Fibroblast of lung (primary cell): ENCODE measurements around the gene LIF.

Source experiments
- EZH2 ChIP-seq: IDR thresholded peaks from 2 replicates; pipeline ENCODE4 v1.5.1; 2012; ENCODE audit warnings: low read length, control low read depth, mild to moderate bottlenecking; ENCODE audit errors: missing control alignments
- TF ChIP-seq, protein P1 (sequence below), 2 donors: IDR thresholded peaks in 1 of 2; conservative IDR thresholded peaks in 1 of 2; 1 replicate in 1 of 2; 2 replicates in 1 of 2; pipeline ENCODE4 v1.5.1; 2011 to 2012; ENCODE audit warnings: low read length in 2 of 2, control low read depth in 1 of 2, inconsistent platforms in 1 of 2, low read depth in 1 of 2, mild to moderate bottlenecking in 1 of 2

DNA sequence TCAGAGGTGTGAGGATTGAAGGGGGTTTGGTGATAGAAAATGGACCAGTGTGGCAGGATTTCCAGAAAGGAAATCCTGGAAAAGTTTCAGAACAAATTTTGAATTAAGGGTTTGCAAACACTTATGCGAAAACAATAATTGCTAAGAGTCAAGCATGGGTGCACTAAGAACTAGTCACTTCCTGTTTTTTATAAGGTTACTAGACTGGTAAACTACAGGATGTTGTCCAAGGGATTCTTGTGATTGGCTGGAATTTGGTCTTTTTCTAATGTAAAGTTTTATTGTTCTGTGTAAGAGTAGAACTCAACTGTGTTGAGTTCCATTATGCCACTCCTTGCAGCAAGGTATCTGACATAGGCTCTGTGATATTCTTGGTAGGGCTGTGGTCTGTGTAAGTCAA lies 54.1 kb downstream of the LIF start:
- TF ChIP-seq, protein P1, sequence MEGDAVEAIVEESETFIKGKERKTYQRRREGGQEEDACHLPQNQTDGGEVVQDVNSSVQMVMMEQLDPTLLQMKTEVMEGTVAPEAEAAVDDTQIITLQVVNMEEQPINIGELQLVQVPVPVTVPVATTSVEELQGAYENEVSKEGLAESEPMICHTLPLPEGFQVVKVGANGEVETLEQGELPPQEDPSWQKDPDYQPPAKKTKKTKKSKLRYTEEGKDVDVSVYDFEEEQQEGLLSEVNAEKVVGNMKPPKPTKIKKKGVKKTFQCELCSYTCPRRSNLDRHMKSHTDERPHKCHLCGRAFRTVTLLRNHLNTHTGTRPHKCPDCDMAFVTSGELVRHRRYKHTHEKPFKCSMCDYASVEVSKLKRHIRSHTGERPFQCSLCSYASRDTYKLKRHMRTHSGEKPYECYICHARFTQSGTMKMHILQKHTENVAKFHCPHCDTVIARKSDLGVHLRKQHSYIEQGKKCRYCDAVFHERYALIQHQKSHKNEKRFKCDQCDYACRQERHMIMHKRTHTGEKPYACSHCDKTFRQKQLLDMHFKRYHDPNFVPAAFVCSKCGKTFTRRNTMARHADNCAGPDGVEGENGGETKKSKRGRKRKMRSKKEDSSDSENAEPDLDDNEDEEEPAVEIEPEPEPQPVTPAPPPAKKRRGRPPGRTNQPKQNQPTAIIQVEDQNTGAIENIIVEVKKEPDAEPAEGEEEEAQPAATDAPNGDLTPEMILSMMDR (conservative IDR thresholded peaks at IDR 0.05 in 1 of 2, IDR thresholded peaks at IDR 0.05 in 1 of 2; ENCODE audit: low read depth in 1 of 2, low read length in 2 of 2), result no peak
- no peak for TF ChIP-seq EZH2
